NCI-H128 (cell line): ENCODE measurements around the gene LRRIQ3.
"Not testable (repeated sequence)": the region's sequence is repeated elsewhere in the genome, so short reads cannot be mapped to it uniquely, and the experiment has no call there.

Source experiments
- DNase-seq: peaks from one replicate; lab custom pipeline; 2025; ENCODE audit not compliant: unreplicated experiment; lab: John Stamatoyannopoulos, UW

Gene LRRIQ3

GRCh38 chr1:74117370-74117769 is 80.6 kb downstream of the LRRIQ3 start:
- not testable (repeated sequence) for DNase-seq

GRCh38 chr1:74113333-74113732 is 84.6 kb downstream of the LRRIQ3 start:
- no peak for DNase-seq

GRCh38 chr1:74107394-74107793 is 90.6 kb downstream of the LRRIQ3 start:
- no peak for DNase-seq

GRCh38 chr1:74091371-74091770 is 106.6 kb downstream of the LRRIQ3 start:
- DNase-seq, result no peak

GRCh38 chr1:74083128-74083527 is 114.8 kb downstream of the LRRIQ3 start:
- no peak for DNase-seq

GRCh38 chr1:74065081-74065480 is 132.9 kb downstream of the LRRIQ3 start:
- no peak for DNase-seq

GRCh38 chr1:74057719-74058118 is 140.3 kb downstream of the LRRIQ3 start:
- DNase-seq, result no peak

- no peak for DNase-seq
Observed at GRCh38 chr1:74053407-74053806, 144.6 kb downstream of the LRRIQ3 start.

- no peak for DNase-seq
Observed at GRCh38 chr1:74050386-74050785, 147.6 kb downstream of the LRRIQ3 start.

GRCh38 chr1:74038042-74038441 is 159.9 kb downstream of the LRRIQ3 start:
- DNase-seq, result no peak

GRCh38 chr1:74012583-74012982 is 185.4 kb downstream of the LRRIQ3 start:
- no peak for DNase-seq

- no peak for DNase-seq
Observed at GRCh38 chr1:74011736-74012135, 186.2 kb downstream of the LRRIQ3 start.

- no peak for DNase-seq
Observed at GRCh38 chr1:74010206-74010605, 187.8 kb downstream of the LRRIQ3 start.

GRCh38 chr1:74005533-74005932 is 192.4 kb downstream of the LRRIQ3 start:
- no peak for DNase-seq

- no peak for DNase-seq
Observed at GRCh38 chr1:74003806-74004205, 194.2 kb downstream of the LRRIQ3 start.

- peak; percentile 52 for DNase-seq
Observed at GRCh38 chr1:73998348-73998959, 199.5 kb downstream of the LRRIQ3 start.

GRCh38 chr1:73980324-73981040 is 217.5 kb downstream of the LRRIQ3 start:
- no peak for DNase-seq

- DNase-seq, result no peak
Observed at GRCh38 chr1:73979684-73980083, 218.3 kb downstream of the LRRIQ3 start.

- no peak for DNase-seq
Observed at GRCh38 chr1:73978964-73979363, 219.0 kb downstream of the LRRIQ3 start.
